ENCODE results near the gene MYOZ3.

- TF ChIP-seq, protein P1, sequence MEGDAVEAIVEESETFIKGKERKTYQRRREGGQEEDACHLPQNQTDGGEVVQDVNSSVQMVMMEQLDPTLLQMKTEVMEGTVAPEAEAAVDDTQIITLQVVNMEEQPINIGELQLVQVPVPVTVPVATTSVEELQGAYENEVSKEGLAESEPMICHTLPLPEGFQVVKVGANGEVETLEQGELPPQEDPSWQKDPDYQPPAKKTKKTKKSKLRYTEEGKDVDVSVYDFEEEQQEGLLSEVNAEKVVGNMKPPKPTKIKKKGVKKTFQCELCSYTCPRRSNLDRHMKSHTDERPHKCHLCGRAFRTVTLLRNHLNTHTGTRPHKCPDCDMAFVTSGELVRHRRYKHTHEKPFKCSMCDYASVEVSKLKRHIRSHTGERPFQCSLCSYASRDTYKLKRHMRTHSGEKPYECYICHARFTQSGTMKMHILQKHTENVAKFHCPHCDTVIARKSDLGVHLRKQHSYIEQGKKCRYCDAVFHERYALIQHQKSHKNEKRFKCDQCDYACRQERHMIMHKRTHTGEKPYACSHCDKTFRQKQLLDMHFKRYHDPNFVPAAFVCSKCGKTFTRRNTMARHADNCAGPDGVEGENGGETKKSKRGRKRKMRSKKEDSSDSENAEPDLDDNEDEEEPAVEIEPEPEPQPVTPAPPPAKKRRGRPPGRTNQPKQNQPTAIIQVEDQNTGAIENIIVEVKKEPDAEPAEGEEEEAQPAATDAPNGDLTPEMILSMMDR (IDR thresholded peaks at IDR 0.05 in 2 of 3, conservative IDR thresholded peaks at IDR 0.05 in 1 of 3; ENCODE audit: borderline replicate concordance in 1 of 3, insufficient read depth in 1 of 3, low read depth in 2 of 3, low read length in 2 of 3): no peak
- TF ChIP-seq POLR2A (IDR thresholded peaks at IDR 0.05; ENCODE audit: borderline replicate concordance, extremely low read depth, insufficient read depth, insufficient read length) (no peak), POLR2AphosphoS5 (IDR thresholded peaks at IDR 0.05; ENCODE audit: low read depth, low read length) (no peak), YY1 (IDR thresholded peaks at IDR 0.05; ENCODE audit: extremely low read depth, insufficient replicate concordance, low read depth, low read length) (no peak), EZH2phosphoT487 (IDR thresholded peaks at IDR 0.05; ENCODE audit: borderline replicate concordance) (no peak), EZH2 (IDR thresholded peaks at IDR 0.05) (no peak)
Observed at GRCh38 chr5:150662731-150663516, 1.9 kb downstream of the MYOZ3 start.

All from HCT116 (cell line).